GM19043 (cell line): ENCODE results near the gene GNAQ.
"Not testable (repeated sequence)": the region's sequence is repeated elsewhere in the genome, so short reads cannot be mapped to it uniquely, and the experiment has no call there.

Source experiments
- ATAC-seq: cut with Tn5 transposase; IDR thresholded peaks from one replicate; pipeline ENCODE4 v1.9.1; 2021; ENCODE audit warnings: low read depth; ENCODE audit not compliant: unreplicated experiment

The GNAQ gene

GRCh38 chr9:78031444-78031892, at the start of gene GNAQ:
TSS of gene GNAQ (minus strand) at chr9:78031811. CDS start at chr9:78031235, 576 bp downstream.
- ATAC-seq, result no peak

GRCh38 chr9:78074385-78075291, 43.0 kb upstream of the GNAQ start:
- no peak for ATAC-seq

GRCh38 chr9:78073722-78074121, 42.1 kb upstream of the GNAQ start:
- ATAC-seq, result no peak

DNA sequence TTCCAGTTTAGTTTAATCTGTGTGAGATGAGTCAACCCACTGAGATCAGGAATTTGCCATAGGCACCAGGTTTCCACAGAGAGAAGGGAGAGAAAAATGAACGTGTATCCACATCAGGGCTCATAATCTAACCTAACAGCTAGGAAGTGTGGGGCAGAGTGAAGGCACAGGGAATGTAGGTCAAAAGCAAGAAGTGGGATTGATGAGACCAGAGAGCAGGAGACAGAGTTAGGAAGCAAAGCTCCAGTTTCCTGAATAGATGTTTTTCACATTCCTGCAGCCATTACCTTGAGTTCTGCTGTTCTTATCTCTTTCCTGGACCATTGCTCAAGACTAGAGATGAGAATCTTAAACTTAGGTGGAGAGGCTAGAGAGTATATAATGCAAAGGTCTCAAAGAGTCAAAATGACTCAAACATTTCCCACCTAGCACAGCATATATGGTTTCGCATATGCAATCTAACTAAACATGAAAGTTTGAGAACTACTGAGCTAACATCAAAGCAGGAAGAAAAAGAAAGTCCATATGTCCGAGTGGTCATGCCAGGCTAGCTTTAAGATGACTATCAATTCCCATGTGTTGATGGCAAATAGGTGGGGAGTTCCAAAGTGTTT, 41.1 kb upstream of the GNAQ start:
- ATAC-seq, result no peak

GRCh38 chr9:78070521-78070920, 38.9 kb upstream of the GNAQ start:
- ATAC-seq, result no peak

GRCh38 chr9:78064075-78064474, 32.5 kb upstream of the GNAQ start:
- no peak for ATAC-seq

DNA sequence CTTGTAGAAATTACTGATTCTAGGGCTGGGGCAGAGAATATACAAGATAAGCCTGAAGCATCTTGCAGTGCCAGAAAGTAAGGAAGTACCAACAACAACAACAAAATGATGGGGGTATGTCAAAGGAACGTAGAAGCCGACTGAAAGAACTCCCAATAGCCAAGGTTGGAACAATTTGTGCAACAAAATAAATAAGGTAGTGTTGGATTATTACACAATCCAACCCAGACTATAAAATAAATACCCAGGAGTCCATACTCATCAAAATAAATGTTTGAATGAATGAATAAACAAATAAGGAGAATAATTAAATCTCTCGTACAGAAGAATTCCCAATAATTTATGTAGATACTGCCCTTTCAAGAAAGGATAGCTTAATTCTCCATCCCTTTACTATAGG, 31.1 kb upstream of the GNAQ start:
- no peak for ATAC-seq

- ATAC-seq, result not testable (repeated sequence)
Observed at GRCh38 chr9:78054218-78054617, 22.6 kb upstream of the GNAQ start.

- ATAC-seq, result no peak
Observed at GRCh38 chr9:78053627-78054026, 22.0 kb upstream of the GNAQ start.

DNA sequence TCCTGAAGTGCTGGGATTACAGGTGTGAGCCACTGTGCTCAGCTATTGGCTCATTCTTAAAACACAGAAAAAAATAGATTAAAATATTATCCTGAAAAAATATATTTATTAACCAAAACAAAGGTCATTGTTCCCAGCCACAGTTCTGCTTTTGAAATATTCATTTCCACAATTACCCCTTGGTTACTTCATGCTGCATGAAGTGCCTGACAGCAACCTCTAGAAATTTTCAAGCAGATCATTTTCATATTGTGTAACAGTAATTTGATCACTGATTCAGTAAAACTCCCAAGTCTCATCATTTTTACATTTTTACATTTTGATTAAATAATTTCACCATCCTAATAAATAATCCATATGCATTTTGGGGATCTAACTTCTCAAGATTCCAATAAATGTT, 18.8 kb upstream of the GNAQ start:
- no peak for ATAC-seq

GRCh38 chr9:78049484-78049883, 17.9 kb upstream of the GNAQ start:
- no peak for ATAC-seq

GRCh38 chr9:78047106-78047505, 15.5 kb upstream of the GNAQ start:
- ATAC-seq, result no peak

GRCh38 chr9:78046112-78046511, 14.5 kb upstream of the GNAQ start:
- ATAC-seq, result no peak

DNA sequence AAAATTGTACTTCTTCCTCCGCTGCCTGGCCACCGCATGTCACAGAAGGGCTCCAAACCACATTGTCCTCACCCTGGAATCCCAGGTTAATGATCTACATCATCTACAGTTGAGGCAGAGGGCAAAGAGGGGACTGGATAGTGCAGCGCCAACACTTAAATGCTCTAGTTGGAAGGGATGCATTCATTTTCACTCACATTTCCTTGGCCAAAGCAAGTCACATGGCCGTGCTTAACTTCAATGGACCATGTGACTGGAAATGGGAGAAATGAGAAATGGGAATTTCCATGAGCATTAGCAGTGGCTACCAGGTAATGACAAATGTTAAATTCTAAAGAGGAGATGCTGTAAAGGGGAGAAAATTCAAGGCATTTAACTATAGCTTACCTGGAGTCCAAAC, 13.3 kb upstream of the GNAQ start:
- ATAC-seq, result no peak

- no peak for ATAC-seq
Observed at GRCh38 chr9:78044189-78044588, 12.6 kb upstream of the GNAQ start.

DNA sequence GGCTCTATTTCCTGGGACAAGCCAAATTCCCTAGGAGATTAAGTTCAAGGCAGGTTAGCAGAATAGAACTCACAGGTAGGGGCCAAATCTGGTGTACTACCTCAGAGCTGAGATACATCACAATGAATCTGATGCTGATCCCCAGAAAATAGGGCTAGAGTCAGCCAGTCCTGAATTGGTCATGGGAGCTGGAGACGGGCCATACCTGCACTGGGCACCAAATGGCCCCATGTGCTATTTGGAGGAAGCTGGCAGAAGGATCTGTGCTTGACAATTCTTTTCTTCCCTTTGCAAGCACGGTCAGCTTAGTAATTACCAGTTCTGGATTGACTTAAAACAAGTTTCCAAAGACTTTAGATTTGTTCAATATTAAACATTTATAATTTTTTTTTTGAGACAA, 10.4 kb upstream of the GNAQ start:
- ATAC-seq, result no peak

DNA sequence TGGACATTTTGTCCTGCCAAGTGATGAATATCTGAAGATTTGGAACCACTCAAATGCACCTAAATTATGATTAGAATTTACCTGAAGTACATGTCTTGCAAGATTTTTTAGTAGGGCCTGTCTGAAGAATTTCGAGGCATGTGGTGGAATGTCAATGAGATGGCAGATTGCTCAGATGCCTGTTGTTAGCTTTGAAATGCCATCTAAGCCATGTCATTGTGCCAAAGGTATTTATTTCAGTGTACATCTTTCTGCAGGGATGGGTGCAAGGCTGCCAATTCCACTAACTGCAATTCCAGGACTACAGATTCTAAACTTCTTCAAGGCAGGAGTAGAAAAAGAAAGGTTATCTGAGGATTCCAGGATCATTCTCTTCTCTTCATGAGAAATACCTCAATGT, 9.1 kb upstream of the GNAQ start:
- no peak for ATAC-seq

DNA sequence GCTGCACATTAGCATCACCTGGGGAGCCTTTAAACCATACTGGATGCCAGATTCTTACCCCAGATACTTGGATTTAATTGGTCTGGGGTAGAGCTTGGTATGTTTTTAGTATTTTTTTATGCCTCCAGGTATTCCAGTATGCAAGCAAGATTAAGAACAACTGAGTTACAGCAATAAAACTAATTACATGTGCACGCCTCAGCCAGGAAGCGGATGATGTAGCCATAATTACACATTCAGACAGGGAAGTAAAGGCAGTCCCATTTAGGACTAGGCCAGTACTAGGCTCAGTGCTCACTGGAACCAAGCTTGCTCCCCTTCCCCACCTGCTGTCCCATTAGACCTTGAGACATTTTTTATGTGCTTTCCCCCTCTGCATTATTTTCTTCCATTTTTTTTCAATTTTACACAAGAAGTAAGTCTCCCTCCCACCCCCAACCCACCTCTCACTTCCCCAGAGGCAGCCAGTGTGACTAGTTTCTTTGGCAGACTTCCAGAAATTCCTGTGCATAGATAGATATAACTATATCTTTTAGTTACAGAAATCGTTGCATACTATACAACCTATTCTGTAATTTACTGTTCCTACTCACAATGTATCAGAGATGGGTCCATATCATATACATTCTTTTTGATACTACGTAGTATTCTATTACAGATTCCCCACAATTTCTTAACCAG, 7.1 kb upstream of the GNAQ start:
- ATAC-seq, result no peak

DNA sequence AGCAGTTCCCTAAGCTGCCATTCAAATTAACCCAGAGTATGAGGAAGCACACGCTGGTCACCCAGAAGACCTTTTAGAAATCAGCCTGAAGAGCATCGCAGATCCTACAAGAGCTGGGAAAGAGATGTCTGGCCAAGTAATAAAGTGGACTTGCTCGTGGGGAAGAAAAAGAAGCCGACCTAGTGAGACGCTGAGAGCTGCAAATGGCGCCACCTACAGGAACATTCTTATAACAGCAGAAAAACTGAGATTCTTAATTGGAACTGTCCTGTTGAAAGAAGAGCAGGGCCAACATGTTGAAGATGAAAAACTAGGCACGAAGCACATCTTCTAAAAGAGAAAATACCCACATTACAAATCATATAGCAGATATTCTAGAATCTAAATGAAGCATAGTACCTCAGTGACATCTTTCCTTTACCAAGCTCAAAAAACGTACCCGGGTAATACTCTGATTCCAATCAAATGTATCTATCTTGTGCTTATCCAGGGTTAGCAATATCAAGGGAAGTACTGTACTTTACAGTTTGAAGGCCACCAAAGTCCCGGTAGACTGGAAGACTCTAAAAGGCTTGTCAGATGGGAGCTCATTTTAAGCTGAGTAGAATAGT, 3.9 kb upstream of the GNAQ start:
- ATAC-seq, result no peak

GRCh38 chr9:78033870-78034269, 2.3 kb upstream of the GNAQ start:
- no peak for ATAC-seq
